ENCODE measurements around the gene FHL2. TPM values are rescaled to one million over a fixed set of nuclear protein-coding genes. Genes with fewer than 3 reads are reported as not detected.

Gene FHL2
- total RNA-seq, 4 donors from 2014 or later = 56.1 to 140 (median 89.2) TPM

DNA sequence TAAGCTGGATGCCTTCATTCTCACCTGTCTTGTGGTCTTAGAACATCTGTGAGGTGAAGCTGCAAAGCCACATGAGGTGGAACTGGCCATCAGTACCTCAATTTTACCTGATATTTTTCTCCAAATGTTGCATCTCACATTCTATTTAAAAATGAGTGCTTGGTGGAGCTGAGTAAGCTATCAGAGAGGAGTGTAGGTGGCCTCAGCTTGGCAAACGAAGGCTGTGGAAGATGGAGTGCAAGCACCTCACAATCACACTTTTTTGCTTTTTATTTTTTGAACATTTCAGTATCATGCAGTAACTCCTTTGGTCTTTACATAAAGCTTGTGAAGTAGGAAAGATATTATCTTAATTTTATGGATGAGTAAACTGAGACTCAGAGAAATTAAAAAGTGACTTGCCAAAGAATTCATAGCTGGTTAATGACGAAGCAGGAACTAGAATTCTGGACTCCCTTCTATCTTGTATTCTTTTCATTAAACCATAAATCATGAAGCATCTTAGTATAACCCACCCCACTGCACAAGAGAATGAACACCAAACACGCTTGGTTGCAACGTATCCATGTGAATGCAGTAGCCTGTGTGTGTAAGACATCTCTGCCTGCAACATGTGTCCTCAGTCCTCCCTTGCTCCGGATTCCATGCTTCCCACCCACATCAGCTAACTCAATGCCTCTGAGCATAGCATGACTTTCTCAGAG is 34.3 kb downstream of the FHL2 start:
- no peak for DNase-seq
- no peaks in the 10 kb centered on the region for H3K27me3 ChIP-seq
- intact Hi-C loops (cut with DNase I; ENCODE audit: low total_unique reads) (no loop called here), in situ Hi-C loops (cut with MboI; ENCODE audit: low pct_ligation_motif_present in 1 of 4, low pct_unique_long_range_greater_than_20kb in 1 of 4, low sequenced_read_pairs in 3 of 4) (loop anchor here in 1 of 4 donors (10.0 kb wide), 1 partner anchor 140 kb away; no protein-coding TSS in a partner anchor)
- H3K36me3 ChIP-seq = peaks cover 0 to 42% (median 9%) of the 10 kb centered on the region in 4 donors
- WGBS, 2 donors (ENCODE audit: low coverage in 1 of 2) = 68 to 83% methylated on average over 3 to 5 of the region's 5 CpGs
- no peak overlapping the region for H3K27ac ChIP-seq
- TF ChIP-seq POLR2AphosphoS5 (IDR thresholded peaks at IDR 0.05) (no peak), EP300 (IDR thresholded peaks at IDR 0.05; ENCODE audit: low read depth) (no peak), POLR2A (IDR thresholded peaks at IDR 0.05) (no peak)
- TF ChIP-seq, protein P1, sequence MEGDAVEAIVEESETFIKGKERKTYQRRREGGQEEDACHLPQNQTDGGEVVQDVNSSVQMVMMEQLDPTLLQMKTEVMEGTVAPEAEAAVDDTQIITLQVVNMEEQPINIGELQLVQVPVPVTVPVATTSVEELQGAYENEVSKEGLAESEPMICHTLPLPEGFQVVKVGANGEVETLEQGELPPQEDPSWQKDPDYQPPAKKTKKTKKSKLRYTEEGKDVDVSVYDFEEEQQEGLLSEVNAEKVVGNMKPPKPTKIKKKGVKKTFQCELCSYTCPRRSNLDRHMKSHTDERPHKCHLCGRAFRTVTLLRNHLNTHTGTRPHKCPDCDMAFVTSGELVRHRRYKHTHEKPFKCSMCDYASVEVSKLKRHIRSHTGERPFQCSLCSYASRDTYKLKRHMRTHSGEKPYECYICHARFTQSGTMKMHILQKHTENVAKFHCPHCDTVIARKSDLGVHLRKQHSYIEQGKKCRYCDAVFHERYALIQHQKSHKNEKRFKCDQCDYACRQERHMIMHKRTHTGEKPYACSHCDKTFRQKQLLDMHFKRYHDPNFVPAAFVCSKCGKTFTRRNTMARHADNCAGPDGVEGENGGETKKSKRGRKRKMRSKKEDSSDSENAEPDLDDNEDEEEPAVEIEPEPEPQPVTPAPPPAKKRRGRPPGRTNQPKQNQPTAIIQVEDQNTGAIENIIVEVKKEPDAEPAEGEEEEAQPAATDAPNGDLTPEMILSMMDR (IDR thresholded peaks at IDR 0.05) = no peak
- H3K4me3 ChIP-seq = no peak overlapping the region
- no peaks in the 10 kb centered on the region for H3K9me3 ChIP-seq
- H3K4me1 ChIP-seq = peaks cover 0 to 19% (median 12%) of the 10 kb centered on the region in 4 donors

DNA sequence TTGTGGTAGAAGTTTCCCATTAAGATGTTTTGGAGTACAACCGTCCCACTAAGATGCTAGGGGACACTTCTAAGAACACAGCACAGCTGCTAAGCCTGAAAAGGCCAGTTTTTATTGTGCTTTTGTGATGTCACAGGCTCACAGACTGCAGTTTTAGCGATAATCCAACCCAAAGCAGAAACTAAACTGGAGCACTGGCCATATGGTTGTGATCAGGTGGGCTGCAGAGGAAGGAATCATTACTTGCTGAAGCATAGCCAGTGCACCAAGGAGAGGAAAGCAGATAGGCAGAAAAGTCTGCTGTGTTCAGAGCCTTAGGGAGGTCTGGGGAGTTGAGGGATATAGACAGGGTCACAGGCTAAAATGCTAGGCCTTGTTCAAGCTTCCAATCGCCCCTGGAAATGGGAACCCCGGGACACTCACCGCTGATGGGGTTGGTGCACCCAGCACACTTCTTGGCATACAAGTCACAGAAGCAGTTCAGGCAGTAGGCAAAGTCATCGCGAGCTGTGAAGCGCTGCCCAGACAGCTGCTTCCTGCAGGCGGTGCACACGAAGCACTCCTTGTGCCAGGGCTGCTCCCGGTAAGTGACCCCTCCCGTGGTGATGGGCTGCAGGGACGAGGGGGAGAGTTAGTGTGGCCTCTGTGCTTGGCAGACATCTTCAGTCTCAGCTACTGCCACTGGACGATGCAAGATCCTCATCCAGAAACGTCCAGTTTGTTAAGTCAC is 35.8 kb downstream of the FHL2 start:
- H3K4me1 ChIP-seq = peaks cover 0 to 3% (median 0%) of the 10 kb centered on the region in 4 donors
- in situ Hi-C loops (cut with MboI; ENCODE audit: low pct_ligation_motif_present in 1 of 4, low pct_unique_long_range_greater_than_20kb in 1 of 4, low sequenced_read_pairs in 3 of 4) (loop anchor here in 1 of 4 donors (10.0 kb wide), 1 partner anchor 142 kb away; no protein-coding TSS in a partner anchor), intact Hi-C loops (cut with DNase I; ENCODE audit: low total_unique reads) (no loop called here)
- H3K27ac ChIP-seq = no peak overlapping the region
- H3K36me3 ChIP-seq = peaks cover 0 to 44% (median 8%) of the 10 kb centered on the region in 4 donors
- no peaks in the 10 kb centered on the region for H3K27me3 ChIP-seq
- 61 to 80% methylated on average over 1 to 14 of the region's 15 CpGs for WGBS, 2 donors (ENCODE audit: low coverage in 1 of 2)
- H3K4me3 ChIP-seq = no peak overlapping the region
- DNase-seq = no peak
- TF ChIP-seq EP300 (IDR thresholded peaks at IDR 0.05; ENCODE audit: low read depth) = no peak
- TF ChIP-seq POLR2A (IDR thresholded peaks at IDR 0.05) = no peak
- TF ChIP-seq POLR2AphosphoS5 (IDR thresholded peaks at IDR 0.05) = no peak
- TF ChIP-seq, protein P1 (IDR thresholded peaks at IDR 0.05) = no peak
- no peaks in the 10 kb centered on the region for H3K9me3 ChIP-seq

DNA sequence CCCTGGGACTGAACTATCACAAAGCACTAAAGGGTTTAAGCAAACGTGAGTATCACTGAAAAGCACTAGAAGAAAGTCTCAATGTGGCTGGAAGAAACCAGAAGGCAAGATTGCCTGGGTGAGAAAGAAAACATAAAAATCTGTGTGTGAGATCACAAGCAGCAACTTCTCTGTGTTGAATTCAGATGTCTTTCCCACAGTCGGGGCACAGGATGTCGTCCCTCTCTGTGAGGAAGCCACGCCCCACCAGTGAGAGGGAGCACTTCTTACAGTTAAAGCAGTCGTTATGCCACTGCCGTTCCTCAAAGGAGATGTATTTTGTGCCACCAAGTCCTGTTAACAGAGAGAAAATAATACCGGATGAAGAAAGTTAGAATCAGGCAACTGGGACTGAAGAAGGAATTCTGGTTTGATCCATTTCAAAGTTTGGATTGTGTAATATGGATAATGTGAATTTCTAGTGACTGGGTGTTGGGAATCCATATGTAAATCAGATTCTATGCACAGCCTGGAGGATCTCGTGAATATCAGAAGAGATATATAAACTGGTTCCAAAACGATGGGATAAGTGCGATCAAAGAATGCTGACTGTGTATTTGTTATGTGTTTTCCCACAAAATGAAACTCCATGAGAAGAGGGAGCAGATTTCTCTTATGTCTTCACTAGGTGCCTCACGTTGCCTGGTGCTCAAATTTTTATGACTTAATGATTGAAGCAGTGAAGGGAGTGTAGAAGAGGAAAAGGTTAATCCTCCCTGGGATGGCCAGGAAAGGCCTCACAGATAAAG is 37.6 kb downstream of the FHL2 start:
- Histone ChIP-seq H3K4me3 (no peak overlapping the region), H3K9me3 (peaks cover 0 to 13% of the 10 kb centered on the region in 2 donors), H3K4me1 (no peaks in the 10 kb centered on the region), H3K27ac (no peak overlapping the region), H3K27me3 (no peaks in the 10 kb centered on the region), H3K36me3 (peaks cover 0 to 43% (median 17%) of the 10 kb centered on the region in 4 donors)
- WGBS, 2 donors (ENCODE audit: low coverage in 1 of 2) = 68 to 69% methylated on average over 7 to 11 of the region's 11 CpGs
- TF ChIP-seq POLR2AphosphoS5 (IDR thresholded peaks at IDR 0.05) (no peak), EP300 (IDR thresholded peaks at IDR 0.05; ENCODE audit: low read depth) (no peak), POLR2A (IDR thresholded peaks at IDR 0.05) (no peak)
- TF ChIP-seq, protein P1 (IDR thresholded peaks at IDR 0.05) = no peak
- intact Hi-C loops (cut with DNase I; ENCODE audit: low total_unique reads) = no loop called here
- in situ Hi-C loops (cut with MboI; ENCODE audit: low pct_ligation_motif_present in 1 of 4, low pct_unique_long_range_greater_than_20kb in 1 of 4, low sequenced_read_pairs in 3 of 4) = loop anchor here in 1 of 4 donors (10.0 kb wide), 1 partner anchor 144 kb away; no protein-coding TSS in a partner anchor
- DNase-seq = no peak
